Endothelial cell of umbilical vein (primary cell): ENCODE measurements around the gene STMND1. TPM values are rescaled to one million over a fixed set of nuclear protein-coding genes. Genes with fewer than 3 reads are reported as not detected.

Experiments used
- BruUV-seq: library from RNA; stranded (reverse); fragments of 400-500 nt; replicated peaks from 2 replicates; lab custom pipeline; 2021; lab: Mats Ljungman, UMichigan
- CTCF ChIA-PET: fragments of 300-600, 350-600 bp; sonication (Branson Sonifier 250); formaldehyde crosslinking; loops from one replicate; lab custom pipeline; 2021; ENCODE audit warnings: antibody characterized with exemption, inconsistent platforms; lab: Charles Lee
- POLR2A ChIA-PET: fragments of 300-600, 350-600 bp; sonication (Branson Sonifier 250); formaldehyde crosslinking; loops from one replicate; lab custom pipeline; 2021; ENCODE audit warnings: antibody characterized with exemption, inconsistent platforms; lab: Charles Lee
- DNase-seq: peaks from one replicate; pipeline ENCODE4 v3.0.0-alpha.2; 2011; ENCODE audit warnings: low read depth, low spot score
- FAIRE-seq: peaks from 2 replicates; lab custom pipeline; 2011; peaks lifted over from hg19 to GRCh38; lab: Jason Lieb, UNC
- H2AFZ ChIP-seq: 2 replicates; pipeline ENCODE4 v1.6.0; 2012; ENCODE audit warnings: low read depth, low read length, control low read depth, inconsistent platforms
- H3K27ac ChIP-seq: 2 replicates; pipeline ENCODE4 v1.5.1; 2011; ENCODE audit warnings: low read depth, mild to moderate bottlenecking, control low read depth, low read length, moderate library complexity; ENCODE audit not compliant: insufficient read depth
- H3K27me3 ChIP-seq, 2 experiments: 2 replicates each; pipeline versions ENCODE4 v1.6.0 to v1.6.1; 2011; ENCODE audit warnings: low read length in 2 of 2, mixed read lengths in 1 of 2; ENCODE audit not compliant: control insufficient read depth in 2 of 2, insufficient read depth in 2 of 2
- H3K36me3 ChIP-seq, 2 experiments: 2 replicates in 1 of 2; 3 replicates in 1 of 2; pipeline ENCODE4 v1.5.1; 2011; ENCODE audit warnings: low read length in 2 of 2, mild to moderate bottlenecking in 1 of 2, moderate library complexity in 1 of 2; ENCODE audit not compliant: control insufficient read depth in 2 of 2, insufficient read depth in 2 of 2; ENCODE audit errors: extremely low read depth in 1 of 2
- H3K4me1 ChIP-seq: 3 replicates; pipeline ENCODE4 v1.5.1; 2011; ENCODE audit warnings: mild to moderate bottlenecking, low read length; ENCODE audit not compliant: control insufficient read depth, insufficient read depth; ENCODE audit errors: extremely low read depth
- H3K4me2 ChIP-seq: 2 replicates; pipeline ENCODE4 v1.6.1; 2011; ENCODE audit warnings: low read length, control low read depth, mixed read lengths; ENCODE audit not compliant: insufficient read depth
- H3K4me3 ChIP-seq, 3 experiments: fragments of 200-600 bp in 1 of 3; sonication (generic), shearing (Covaris generic) in 1 of 3; replicated peaks in 1 of 3; 2 replicates each; pipeline ENCODE4 v1.5.1; 2011 to 2016; ENCODE audit warnings: control low read depth in 3 of 3, low read length in 3 of 3, mild to moderate bottlenecking in 2 of 3, inconsistent platforms in 1 of 3, low read depth in 1 of 3, moderate library complexity in 1 of 3; ENCODE audit not compliant: insufficient read depth in 1 of 3
- H3K79me2 ChIP-seq: 2 replicates; pipeline ENCODE4 v1.6.0; 2012; ENCODE audit warnings: low read length, inconsistent platforms; ENCODE audit not compliant: control insufficient read depth, insufficient read depth
- H3K9ac ChIP-seq: replicated peaks from 2 replicates; pipeline ENCODE3; 2011; ENCODE audit warnings: low read length, control low read depth; ENCODE audit not compliant: insufficient read depth; ENCODE audit errors: extremely low read depth
- H3K9me1 ChIP-seq: replicated peaks from 3 replicates; pipeline ENCODE4 v1.6.0; 2011; ENCODE audit warnings: mild to moderate bottlenecking, low read length; ENCODE audit not compliant: control insufficient read depth, insufficient read depth; ENCODE audit errors: extremely low read depth
- H3K9me3 ChIP-seq: replicated peaks from 2 replicates; pipeline ENCODE4 v1.5.1; 2012; ENCODE audit warnings: low read length, inconsistent platforms; ENCODE audit not compliant: control insufficient read depth, insufficient read depth
- H4K20me1 ChIP-seq: replicated peaks from 2 replicates; pipeline ENCODE3; 2011; ENCODE audit warnings: mild to moderate bottlenecking, low read length; ENCODE audit not compliant: control insufficient read depth, insufficient read depth; ENCODE audit errors: extremely low read depth
- CTCF ChIP-seq, 2 donors: IDR thresholded peaks; 1 replicate in 1 of 2; 2 replicates in 1 of 2; pipeline ENCODE4 v1.5.1; 2011; ENCODE audit warnings: low read length in 2 of 2, mild to moderate bottlenecking in 2 of 2, moderate library complexity in 2 of 2, control low read depth in 1 of 2, inconsistent platforms in 1 of 2, low read depth in 1 of 2; ENCODE audit not compliant: insufficient read depth in 1 of 2; ENCODE audit errors: extremely low read depth in 1 of 2
- EZH2 ChIP-seq: IDR thresholded peaks from 2 replicates; pipeline ENCODE4 v1.6.1; 2012; ENCODE audit warnings: borderline replicate concordance, low read depth, mild to moderate bottlenecking, moderate library complexity, low read length, inconsistent platforms; ENCODE audit not compliant: severe bottlenecking
- FOS ChIP-seq: IDR thresholded peaks from 2 replicates; pipeline ENCODE4 v1.6.1; 2011; ENCODE audit warnings: mild to moderate bottlenecking, low read length, moderate library complexity, borderline replicate concordance; ENCODE audit not compliant: insufficient read depth
- GATA2 ChIP-seq: IDR thresholded peaks from 2 replicates; pipeline ENCODE4 v1.7.0; 2011; ENCODE audit warnings: low read depth, mild to moderate bottlenecking, moderate library complexity, mixed read lengths, low read length; ENCODE audit not compliant: insufficient read length, insufficient read depth
- JUN ChIP-seq: IDR thresholded peaks from 2 replicates; pipeline ENCODE4 v1.6.1; 2011; ENCODE audit warnings: borderline replicate concordance, low read depth; ENCODE audit not compliant: insufficient read length, insufficient read depth
- MAX ChIP-seq: IDR thresholded peaks from 2 replicates; pipeline ENCODE4 v1.6.1; 2011; ENCODE audit not compliant: insufficient read depth, insufficient read length
- MYC ChIP-seq: IDR thresholded peaks from one replicate; pipeline ENCODE4 v1.6.1; 2011; ENCODE audit warnings: mild to moderate bottlenecking, low read depth, low read length
- POLR2A ChIP-seq: IDR thresholded peaks from 2 replicates; pipeline ENCODE4 v1.6.1; 2012; ENCODE audit warnings: low read depth, mild to moderate bottlenecking, control low read depth, low read length
- POLR2AphosphoS5 ChIP-seq: IDR thresholded peaks from 2 replicates; pipeline ENCODE4 v1.6.1; 2012; ENCODE audit warnings: low read depth, mild to moderate bottlenecking, control low read depth, low read length, moderate library complexity; ENCODE audit not compliant: insufficient read depth
- dilution Hi-C: fragments of 300-500 bp; cut with MboI; formaldehyde crosslinking; loops from one replicate; pipeline ENCODE4 v1.15.0; 2019; ENCODE audit warnings: low sequenced_read_pairs; ENCODE audit not compliant: extremely low pct_ligation_motif_present
- intact Hi-C: fragments of 100-400 bp; cut with micrococcal nuclease; formaldehyde crosslinking; loops from one replicate; pipeline ENCODE4 v1.10.0; 2022
- polyA plus RNA-seq, 4 experiments: library from polyadenylated mRNA; depleted of rRNA in 3 of 4; stranded (reverse) in 3 of 4; unstranded in 1 of 4; fragments of >200 nt; gene quantifications; 2 replicates each; pipeline versions ENCODE4 v1.2.1 to v1.2.3, GENCODE V29; 2011 to 2012; ENCODE audit warnings: missing spikeins in 1 of 4
- total RNA-seq: library from RNA; stranded (reverse); gene quantifications from 2 replicates; pipeline ENCODE4 v1.2.3, GENCODE V29; 2021

The STMND1 gene
- total and polyA plus RNA-seq, 2 donors (not counting 3 experiments of a cell fraction or from before 2014, with no cell fraction given) = not detected

- intact Hi-C loops = no loop called here
- ChIA-PET POLR2A (no interaction called here), CTCF (interaction anchor here (0.6 to 1.8 kb wide), 4 partner anchors 177 to 1446 kb away, joined by 3 to 6 read pairs (median 3); no protein-coding TSS in a partner anchor)
Observed at GRCh38 chr6:17169711-17170110, 67.9 kb downstream of the STMND1 start.

More at GRCh38 chr6:17169711-17170110, 67.9 kb downstream of the STMND1 start:
- Histone ChIP-seq H3K9me1 (no peaks in the 10 kb centered on the region), H3K4me2 (no peak overlapping the region), H3K36me3 (no peaks in the 10 kb centered on the region), H3K9me3 (no peaks in the 10 kb centered on the region), H3K27me3 (no peaks in the 10 kb centered on the region), H3K4me1 (no peaks in the 10 kb centered on the region), H3K27ac (no peak overlapping the region), H2AFZ (no peak overlapping the region), H3K79me2 (no peaks in the 10 kb centered on the region), H3K9ac (no peak overlapping the region), H3K4me3 (no peak overlapping the region), H4K20me1 (no peaks in the 10 kb centered on the region)
- TF ChIP-seq GATA2 = no peak
- TF ChIP-seq CTCF (IDR thresholded peaks at IDR 0.05; ENCODE audit: extremely low read depth in 1 of 2, insufficient read depth in 1 of 2, low read depth in 1 of 2, low read length in 2 of 2) = no peak
- TF ChIP-seq MAX = no peak
- TF ChIP-seq MYC = no peak
- TF ChIP-seq POLR2AphosphoS5 = no peak
- no peak for TF ChIP-seq JUN
- TF ChIP-seq FOS = no peak
- TF ChIP-seq POLR2A = no peak
- TF ChIP-seq EZH2 = no peak
- no TSS peak for BruUV-seq
- dilution Hi-C loops = no loop called here
- DNase-seq (no peak), FAIRE-seq (no peak)
